ENCODE data around the gene SMAD2.

SMAD2 gene

GRCh38 chr18:47975701-47976100, 45.2 kb upstream of the SMAD2 start:
- no peak overlapping the region for H3K27ac ChIP-seq (ENCODE audit: low read length)
- no peak overlapping the region for H3K4me3 ChIP-seq (ENCODE audit: low read length)
- no peak overlapping the region for H3K9ac ChIP-seq (ENCODE audit: low read length)
- H3K4me1 ChIP-seq (ENCODE audit: low read length): peaks cover 7% of the 10 kb centered on the region
- TF ChIP-seq EZH2phosphoT487 (IDR thresholded peaks at IDR 0.05; ENCODE audit: low read depth) (no peak), CTCF (IDR thresholded peaks at IDR 0.05; ENCODE audit: low read depth, low read length) (no peak)
- H3K9me3 ChIP-seq (ENCODE audit: insufficient read depth, low read length): no peaks in the 10 kb centered on the region
- no peak overlapping the region for H2AFZ ChIP-seq (ENCODE audit: low read depth, low read length)
- H3K79me2 ChIP-seq (ENCODE audit: low read length): no peaks in the 10 kb centered on the region
- H4K20me1 ChIP-seq (ENCODE audit: insufficient read depth, low read length): no peaks in the 10 kb centered on the region
- H3K36me3 ChIP-seq (replicated peaks; ENCODE audit: low read depth, low read length): no peaks in the 10 kb centered on the region
- peaks cover 45% of the 10 kb centered on the region for H3K27me3 ChIP-seq (ENCODE audit: low read depth, low read length)
- no peak overlapping the region for H3K4me2 ChIP-seq (ENCODE audit: low read length)

GRCh38 chr18:47975105-47975504, 44.6 kb upstream of the SMAD2 start:
- H3K4me2 ChIP-seq (ENCODE audit: low read length): no peak overlapping the region
- no peak overlapping the region for H2AFZ ChIP-seq (ENCODE audit: low read depth, low read length)
- TF ChIP-seq CTCF (IDR thresholded peaks at IDR 0.05; ENCODE audit: low read depth, low read length) (no peak), EZH2phosphoT487 (IDR thresholded peaks at IDR 0.05; ENCODE audit: low read depth) (no peak)
- H3K27me3 ChIP-seq (ENCODE audit: low read depth, low read length): peaks cover 39% of the 10 kb centered on the region
- no peak overlapping the region for H3K4me3 ChIP-seq (ENCODE audit: low read length)
- no peak overlapping the region for H3K9ac ChIP-seq (ENCODE audit: low read length)
- peaks cover 11% of the 10 kb centered on the region for H3K4me1 ChIP-seq (ENCODE audit: low read length)
- no peaks in the 10 kb centered on the region for H3K79me2 ChIP-seq (ENCODE audit: low read length)
- no peaks in the 10 kb centered on the region for H3K36me3 ChIP-seq (replicated peaks; ENCODE audit: low read depth, low read length)
- H4K20me1 ChIP-seq (ENCODE audit: insufficient read depth, low read length): no peaks in the 10 kb centered on the region
- H3K27ac ChIP-seq (ENCODE audit: low read length): no peak overlapping the region
- no peaks in the 10 kb centered on the region for H3K9me3 ChIP-seq (ENCODE audit: insufficient read depth, low read length)

- Histone ChIP-seq H3K9ac (ENCODE audit: low read length) (no peak overlapping the region), H3K79me2 (ENCODE audit: low read length) (no peaks in the 10 kb centered on the region), H3K4me1 (ENCODE audit: low read length) (peaks cover 11% of the 10 kb centered on the region), H3K4me2 (ENCODE audit: low read length) (peak overlapping the region; percentile 43), H3K9me3 (ENCODE audit: insufficient read depth, low read length) (no peaks in the 10 kb centered on the region), H2AFZ (ENCODE audit: low read depth, low read length) (no peak overlapping the region), H3K36me3 (replicated peaks; ENCODE audit: low read depth, low read length) (no peaks in the 10 kb centered on the region), H4K20me1 (ENCODE audit: insufficient read depth, low read length) (no peaks in the 10 kb centered on the region), H3K27ac (ENCODE audit: low read length) (no peak overlapping the region), H3K27me3 (ENCODE audit: low read depth, low read length) (peaks cover 20% of the 10 kb centered on the region), H3K4me3 (ENCODE audit: low read length) (no peak overlapping the region)
- TF ChIP-seq EZH2phosphoT487 (IDR thresholded peaks at IDR 0.05; ENCODE audit: low read depth): no peak
- no peak for TF ChIP-seq CTCF (IDR thresholded peaks at IDR 0.05; ENCODE audit: low read depth, low read length)
These were observed 40.4 kb upstream of the SMAD2 start for GRCh38 chr18:47970664-47971531.

- no peak overlapping the region for H3K27ac ChIP-seq (ENCODE audit: low read length)
These were observed 39.4 kb upstream of the SMAD2 start for GRCh38 chr18:47969816-47970215.

More at GRCh38 chr18:47969816-47970215, 39.4 kb upstream of the SMAD2 start:
- H3K27me3 ChIP-seq (ENCODE audit: low read depth, low read length): peaks cover 20% of the 10 kb centered on the region
- H3K4me1 ChIP-seq (ENCODE audit: low read length): peaks cover 11% of the 10 kb centered on the region
- H3K4me2 ChIP-seq (ENCODE audit: low read length): no peak overlapping the region
- H3K9ac ChIP-seq (ENCODE audit: low read length): no peak overlapping the region
- no peaks in the 10 kb centered on the region for H3K79me2 ChIP-seq (ENCODE audit: low read length)
- TF ChIP-seq CTCF (IDR thresholded peaks at IDR 0.05; ENCODE audit: low read depth, low read length) (no peak), EZH2phosphoT487 (IDR thresholded peaks at IDR 0.05; ENCODE audit: low read depth) (no peak)
- no peaks in the 10 kb centered on the region for H3K9me3 ChIP-seq (ENCODE audit: insufficient read depth, low read length)
- H3K36me3 ChIP-seq (replicated peaks; ENCODE audit: low read depth, low read length): no peaks in the 10 kb centered on the region
- no peak overlapping the region for H3K4me3 ChIP-seq (ENCODE audit: low read length)
- H2AFZ ChIP-seq (ENCODE audit: low read depth, low read length): no peak overlapping the region
- H4K20me1 ChIP-seq (ENCODE audit: insufficient read depth, low read length): no peaks in the 10 kb centered on the region
